ENCODE data around the gene PLCB1.

The PLCB1 gene

GRCh38 chr20:8248051-8248450 is 116.0 kb downstream of the PLCB1 start:
- no peak for DNase-seq

- no peak for DNase-seq
Observed at GRCh38 chr20:8249634-8250033, 117.6 kb downstream of the PLCB1 start.

GRCh38 chr20:8250539-8251200 is 118.6 kb downstream of the PLCB1 start:
- DNase-seq: peak; percentile 38

- DNase-seq: peak; percentile 38
Observed at GRCh38 chr20:8251201-8251575, 119.1 kb downstream of the PLCB1 start.

GRCh38 chr20:8254911-8255582 is 123.0 kb downstream of the PLCB1 start:
- no peak for DNase-seq

GRCh38 chr20:8255945-8256632 is 124.0 kb downstream of the PLCB1 start:
- peak; percentile 96 for DNase-seq

- no peak for DNase-seq
Observed at GRCh38 chr20:8260837-8261251, 128.8 kb downstream of the PLCB1 start.

- DNase-seq: no peak
Observed at GRCh38 chr20:8262721-8263120, 130.7 kb downstream of the PLCB1 start.

GRCh38 chr20:8265588-8265987 is 133.5 kb downstream of the PLCB1 start:
- no peak for DNase-seq

- peak; percentile 34 for DNase-seq
Observed at GRCh38 chr20:8267009-8267408, 134.9 kb downstream of the PLCB1 start.

GRCh38 chr20:8271727-8272126 is 139.7 kb downstream of the PLCB1 start:
- DNase-seq: no peak

- no peak for DNase-seq
Observed at GRCh38 chr20:8272766-8273165, 140.7 kb downstream of the PLCB1 start.

- DNase-seq: no peak
Observed at GRCh38 chr20:8284902-8285301, 152.8 kb downstream of the PLCB1 start.

GRCh38 chr20:8287340-8287739 is 155.3 kb downstream of the PLCB1 start:
- no peak for DNase-seq

GRCh38 chr20:8291200-8291599 is 159.1 kb downstream of the PLCB1 start:
- no peak for DNase-seq

- DNase-seq: no peak
Observed at GRCh38 chr20:8291873-8292272, 159.8 kb downstream of the PLCB1 start.

GRCh38 chr20:8292793-8293192 is 160.7 kb downstream of the PLCB1 start:
- DNase-seq: no peak

GRCh38 chr20:8293750-8294149 is 161.7 kb downstream of the PLCB1 start:
- DNase-seq: no peak

GRCh38 chr20:8296536-8296935 is 164.5 kb downstream of the PLCB1 start:
- no peak for DNase-seq

GRCh38 chr20:8298426-8299043 is 166.5 kb downstream of the PLCB1 start:
- DNase-seq: no peak

GRCh38 chr20:8299921-8300320 is 167.9 kb downstream of the PLCB1 start:
- no peak for DNase-seq

- no peak for DNase-seq
Observed at GRCh38 chr20:8301655-8302054, 169.6 kb downstream of the PLCB1 start.

- no peak for DNase-seq
Observed at GRCh38 chr20:8303651-8304050, 171.6 kb downstream of the PLCB1 start.

Data from NCI-H510A treated with DMSO at 0.1 percent for 48 hours (cell line).